Smooth muscle cell (in vitro differentiated cells): ENCODE data around the gene PAWR. TPM values are rescaled to one million over a fixed set of nuclear protein-coding genes. Genes with fewer than 3 reads are reported as not detected.

Experiments
- DNase-seq: peaks from one replicate; lab custom pipeline; 2025; ENCODE audit not compliant: unreplicated experiment; lab: John Stamatoyannopoulos, UW
- H2AFZ ChIP-seq: fragments of 200-600 bp; sonication (generic); 2 replicates; pipeline ENCODE4 v1.6.0; 2016; ENCODE audit warnings: antibody characterized with exemption, low read depth, mild to moderate bottlenecking
- H3F3A ChIP-seq: fragments of 200-600 bp; sonication (generic); 2 replicates; pipeline ENCODE4 v1.6.0; 2017; ENCODE audit warnings: antibody characterized with exemption, low read depth
- H3K27ac ChIP-seq: fragments of 200-600 bp; sonication (generic); 2 replicates; pipeline ENCODE4 v1.5.1; 2016; ENCODE audit warnings: low read depth, mild to moderate bottlenecking
- H3K27me3 ChIP-seq: fragments of 200-600 bp; sonication (generic); 2 replicates; pipeline ENCODE4 v1.6.1; 2016; ENCODE audit warnings: low read depth, mild to moderate bottlenecking
- H3K36me3 ChIP-seq: fragments of 200-600 bp; sonication (generic); 2 replicates; pipeline ENCODE4 v1.5.1; 2016; ENCODE audit warnings: low read depth
- H3K4me1 ChIP-seq: fragments of 200-600 bp; sonication (generic); 2 replicates; pipeline ENCODE4 v1.5.1; 2016; ENCODE audit warnings: low read depth
- H3K4me2 ChIP-seq: fragments of 200-600 bp; sonication (generic); 2 replicates; pipeline ENCODE4 v1.6.0; 2016; ENCODE audit warnings: mild to moderate bottlenecking
- H3K4me3 ChIP-seq: fragments of 200-600 bp; sonication (generic); 2 replicates; pipeline ENCODE4 v1.5.1; 2016; ENCODE audit warnings: mild to moderate bottlenecking
- H3K79me2 ChIP-seq: fragments of 200-600 bp; sonication (generic); 2 replicates; pipeline ENCODE4 v1.6.0; 2016; ENCODE audit warnings: low read depth, mild to moderate bottlenecking
- H3K9ac ChIP-seq: fragments of 200-600 bp; sonication (generic); 2 replicates; pipeline ENCODE4 v1.6.0; 2016; ENCODE audit warnings: low read depth
- H3K9me3 ChIP-seq: fragments of 200-600 bp; sonication (generic); replicated peaks from 2 replicates; pipeline ENCODE4 v1.5.1; 2016; ENCODE audit warnings: low read depth
- H4K20me1 ChIP-seq: fragments of 200-600 bp; sonication (generic); 2 replicates; pipeline ENCODE4 v1.6.0; 2016; ENCODE audit warnings: low read depth
- CTCF ChIP-seq: fragments of 200-600 bp; sonication (generic); IDR thresholded peaks from 2 replicates; pipeline ENCODE4 v1.5.1; 2017; ENCODE audit warnings: borderline replicate concordance, mild to moderate bottlenecking, antibody characterized with exemption; ENCODE audit not compliant: insufficient read depth, poor library complexity, severe bottlenecking
- WGBS: methylation state at CpG from one replicate; pipeline ENCODE4 v1.1.7; 2016; ENCODE audit warnings: low lambda C conversion rate; 5-methylcytosine and 5-hydroxymethylcytosine counted together
- polyA plus RNA-seq: library from polyadenylated mRNA; unstranded; fragments of >200 nt; fragmentation: Nextera tagmentation; extraction: Ambion mirVana; gene quantifications from 2 replicates; pipeline ENCODE4 v1.2.1, GENCODE V29; 2016
- total RNA-seq: library from RNA; depleted of rRNA; stranded (reverse); fragments of >200 nt; gene quantifications from 2 replicates; pipeline ENCODE4 v1.2.3, GENCODE V29; 2014

Gene PAWR
- total and polyA plus RNA-seq, 2 experiments from 2014 or later: 33.1 to 45.4 TPM

DNA sequence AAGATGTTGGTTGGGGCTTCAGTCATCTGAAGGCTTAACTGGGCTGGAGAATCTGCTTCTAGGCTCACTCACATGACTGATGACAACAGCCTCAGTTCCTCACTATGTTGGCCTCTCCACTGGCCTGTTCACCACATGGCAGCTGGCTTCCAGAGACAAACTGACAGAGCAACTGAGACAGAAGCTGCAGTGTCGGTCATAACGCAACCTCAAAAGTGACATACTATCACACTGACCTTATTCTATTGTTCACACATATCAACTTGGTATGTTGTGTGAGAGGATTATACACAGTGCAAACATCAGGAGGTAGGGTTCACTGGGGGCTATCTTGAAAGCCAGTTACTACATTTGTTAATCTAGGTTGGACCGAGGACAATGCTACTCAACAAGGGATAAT is 92.9 kb downstream of the PAWR start:
- Histone ChIP-seq H3K4me2 (no peak overlapping the region), H3K27ac (no peak overlapping the region), H3K4me3 (no peak overlapping the region), H2AFZ (no peak overlapping the region), H3K36me3 (no peaks in the 10 kb centered on the region), H4K20me1 (peaks cover 8% of the 10 kb centered on the region), H3K79me2 (peaks cover 34% of the 10 kb centered on the region), H3F3A (no peaks in the 10 kb centered on the region), H3K4me1 (no peaks in the 10 kb centered on the region), H3K9ac (no peak overlapping the region), H3K27me3 (no peaks in the 10 kb centered on the region), H3K9me3 (no peaks in the 10 kb centered on the region)
- no peak for DNase-seq
- WGBS: 90% methylated on average over 3 of the region's 3 CpGs
- TF ChIP-seq CTCF: no peak

GRCh38 chr12:79596719-79597350 is 93.9 kb downstream of the PAWR start:
- Histone ChIP-seq H4K20me1 (peaks cover 8% of the 10 kb centered on the region), H3K9ac (no peak overlapping the region), H3K79me2 (peaks cover 23% of the 10 kb centered on the region), H3K4me1 (no peaks in the 10 kb centered on the region), H3K36me3 (peaks cover 7% of the 10 kb centered on the region), H3K9me3 (no peaks in the 10 kb centered on the region), H3K27me3 (no peaks in the 10 kb centered on the region), H3K4me2 (no peak overlapping the region), H3K4me3 (no peak overlapping the region), H3F3A (no peaks in the 10 kb centered on the region), H3K27ac (no peak overlapping the region), H2AFZ (no peak overlapping the region)
- TF ChIP-seq CTCF: no peak
- DNase-seq: no peak
- 94% methylated on average over 10 of the region's 10 CpGs for WGBS

DNA sequence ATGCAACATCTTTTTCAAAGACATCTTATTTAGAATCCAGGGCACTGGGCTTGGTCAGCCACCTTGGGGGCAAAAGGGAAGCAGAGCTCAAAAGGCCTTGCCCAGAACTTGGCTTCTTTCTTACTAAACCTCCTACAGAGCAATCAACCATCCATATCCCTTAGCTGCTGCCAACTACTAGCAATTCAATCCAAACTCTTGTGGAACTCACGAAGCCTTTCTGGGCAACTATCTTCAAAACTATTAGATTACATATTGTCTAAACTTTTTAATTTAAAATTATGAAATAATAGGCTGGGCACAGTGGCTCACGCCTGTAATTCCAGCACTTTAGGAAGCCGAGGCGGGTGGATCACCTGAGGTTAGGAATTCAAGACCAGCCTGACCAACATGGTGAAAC is 95.5 kb downstream of the PAWR start:
- no peaks in the 10 kb centered on the region for H3K9me3 ChIP-seq
- H3K4me1 ChIP-seq: no peaks in the 10 kb centered on the region
- H3K4me3 ChIP-seq: no peak overlapping the region
- H3K79me2 ChIP-seq: peaks cover 17% of the 10 kb centered on the region
- no peaks in the 10 kb centered on the region for H3K27me3 ChIP-seq
- no peak for DNase-seq
- peaks cover 11% of the 10 kb centered on the region for H3K36me3 ChIP-seq
- no peak overlapping the region for H3K27ac ChIP-seq
- H3K4me2 ChIP-seq: no peak overlapping the region
- H2AFZ ChIP-seq: no peak overlapping the region
- H3F3A ChIP-seq: no peaks in the 10 kb centered on the region
- H3K9ac ChIP-seq: no peak overlapping the region
- no peak for TF ChIP-seq CTCF
- WGBS: 98% methylated on average over 4 of the region's 4 CpGs
- H4K20me1 ChIP-seq: peaks cover 8% of the 10 kb centered on the region

DNA sequence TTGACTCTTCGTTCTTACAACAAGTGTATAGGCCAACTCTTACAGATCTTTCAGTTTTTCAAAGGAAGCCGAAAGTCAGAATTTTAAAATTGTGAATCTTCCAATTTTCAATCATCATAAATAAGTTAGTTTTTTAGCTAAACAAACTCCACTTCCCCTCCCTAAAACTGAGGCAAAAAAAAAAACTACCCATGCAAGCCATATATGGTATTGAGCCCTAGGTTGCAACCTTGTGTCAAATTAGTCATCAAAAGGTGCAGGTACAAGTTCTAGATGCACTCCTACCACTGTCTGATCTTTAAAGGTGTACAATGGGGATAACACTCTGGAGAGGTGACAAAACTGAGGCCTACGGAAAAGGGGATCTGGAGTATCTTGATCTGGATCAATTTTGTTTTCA is 97.9 kb downstream of the PAWR start:
- Histone ChIP-seq H2AFZ (no peak overlapping the region), H3F3A (no peaks in the 10 kb centered on the region), H3K4me1 (no peaks in the 10 kb centered on the region), H3K9ac (no peak overlapping the region), H3K4me2 (no peak overlapping the region), H3K4me3 (no peak overlapping the region), H3K9me3 (no peaks in the 10 kb centered on the region), H4K20me1 (no peaks in the 10 kb centered on the region), H3K79me2 (peaks cover 9% of the 10 kb centered on the region), H3K27me3 (no peaks in the 10 kb centered on the region), H3K36me3 (peaks cover 11% of the 10 kb centered on the region), H3K27ac (no peak overlapping the region)
- WGBS: 79% methylated on average over 3 of the region's 3 CpGs
- TF ChIP-seq CTCF: no peak
- no peak for DNase-seq
